GM21423 (cell line): ENCODE measurements around the gene UAP1L1.
A peak's percentile ranks its signal among the peaks of the same experiment; 100 is the strongest.
"Not testable (repeated sequence)": the region's sequence is repeated elsewhere in the genome, so short reads cannot be mapped to it uniquely, and the experiment has no call there.

Experiments
- ATAC-seq: cut with Tn5 transposase; IDR thresholded peaks from one replicate; pipeline ENCODE4 v1.9.1; 2021; ENCODE audit warnings: mild to moderate bottlenecking, moderate library complexity; ENCODE audit not compliant: unreplicated experiment

Gene UAP1L1, protein sequence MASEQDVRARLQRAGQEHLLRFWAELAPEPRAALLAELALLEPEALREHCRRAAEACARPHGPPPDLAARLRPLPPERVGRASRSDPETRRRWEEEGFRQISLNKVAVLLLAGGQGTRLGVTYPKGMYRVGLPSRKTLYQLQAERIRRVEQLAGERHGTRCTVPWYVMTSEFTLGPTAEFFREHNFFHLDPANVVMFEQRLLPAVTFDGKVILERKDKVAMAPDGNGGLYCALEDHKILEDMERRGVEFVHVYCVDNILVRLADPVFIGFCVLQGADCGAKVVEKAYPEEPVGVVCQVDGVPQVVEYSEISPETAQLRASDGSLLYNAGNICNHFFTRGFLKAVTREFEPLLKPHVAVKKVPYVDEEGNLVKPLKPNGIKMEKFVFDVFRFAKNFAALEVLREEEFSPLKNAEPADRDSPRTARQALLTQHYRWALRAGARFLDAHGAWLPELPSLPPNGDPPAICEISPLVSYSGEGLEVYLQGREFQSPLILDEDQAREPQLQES

DNA sequence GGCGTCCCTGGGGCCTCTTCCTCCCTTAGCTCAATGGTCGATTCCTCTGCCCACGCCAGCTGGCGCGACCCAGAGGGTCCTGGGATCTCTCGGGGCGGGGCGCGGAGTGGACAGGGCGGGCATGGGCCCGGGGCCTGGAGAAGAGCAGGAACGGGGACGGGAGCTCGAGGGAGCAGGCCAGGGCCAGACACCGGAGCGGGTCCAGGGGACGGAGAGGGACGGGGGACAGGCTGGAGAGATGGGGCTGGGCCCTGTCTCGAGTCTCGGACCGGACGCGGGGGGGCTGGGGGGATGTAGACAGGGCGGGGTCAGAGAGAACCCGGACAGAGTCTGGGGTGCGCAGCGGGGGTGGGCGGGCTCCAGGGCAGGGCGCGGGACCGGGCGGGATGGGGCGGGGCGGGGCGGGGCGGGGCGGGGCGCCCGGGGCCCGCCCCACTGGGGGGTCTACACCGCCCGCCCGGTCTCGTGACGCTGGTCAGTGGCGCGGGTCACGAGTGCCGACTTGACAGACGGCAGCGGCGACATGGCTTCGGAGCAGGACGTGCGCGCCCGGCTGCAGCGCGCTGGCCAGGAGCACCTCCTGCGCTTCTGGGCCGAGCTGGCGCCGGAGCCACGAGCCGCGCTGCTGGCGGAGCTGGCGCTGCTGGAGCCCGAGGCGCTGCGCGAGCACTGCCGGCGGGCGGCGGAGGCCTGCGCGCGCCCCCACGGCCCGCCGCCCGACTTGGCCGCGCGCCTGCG is at the start of gene UAP1L1:
TSS of gene UAP1L1 (plus strand) at position 508 of the 738 bp plus-strand sequence. CDS start at position 524, 16 bp downstream.
- ATAC-seq, result peak; percentile 42

DNA sequence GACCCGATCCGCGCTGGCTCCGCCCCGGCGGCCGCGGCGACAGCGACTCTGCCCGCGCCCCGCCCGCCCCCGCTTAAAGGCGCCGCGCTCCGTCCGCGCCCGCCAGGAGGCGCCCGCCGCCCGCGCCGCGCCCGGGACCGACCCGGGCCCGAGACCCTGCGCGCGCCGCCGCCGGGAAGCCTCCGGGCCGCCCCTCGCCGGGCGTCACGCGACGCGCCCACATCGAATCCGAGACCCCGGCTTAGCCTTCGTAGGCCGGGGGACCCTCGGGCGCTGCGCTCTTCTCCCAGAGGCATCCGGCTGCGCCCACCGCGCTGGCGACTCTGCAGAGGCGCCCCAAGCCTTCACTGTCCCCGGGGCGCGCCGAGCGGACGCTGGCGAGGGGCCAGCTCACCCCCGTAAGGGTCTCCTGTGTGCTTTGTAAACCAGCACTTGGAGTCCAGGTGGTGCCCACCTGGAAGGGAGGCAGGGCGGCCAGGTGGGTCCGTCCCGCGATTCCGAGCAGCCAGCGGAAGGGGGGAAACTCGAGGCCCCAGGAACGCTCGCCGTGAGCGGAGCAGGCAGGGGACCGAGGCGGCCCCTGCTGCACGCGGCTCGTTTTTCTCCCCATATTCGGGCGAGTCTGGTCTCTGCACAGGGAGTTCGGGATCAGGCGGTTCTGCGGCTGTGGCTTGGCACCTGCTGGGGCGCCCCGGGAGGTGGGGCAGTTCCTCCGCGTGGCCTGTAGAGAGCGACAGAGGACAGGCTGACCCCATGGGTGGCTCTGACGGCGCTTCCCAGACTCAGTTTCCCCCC is 48.9 kb upstream of the UAP1L1 start:
- no peak for ATAC-seq

DNA sequence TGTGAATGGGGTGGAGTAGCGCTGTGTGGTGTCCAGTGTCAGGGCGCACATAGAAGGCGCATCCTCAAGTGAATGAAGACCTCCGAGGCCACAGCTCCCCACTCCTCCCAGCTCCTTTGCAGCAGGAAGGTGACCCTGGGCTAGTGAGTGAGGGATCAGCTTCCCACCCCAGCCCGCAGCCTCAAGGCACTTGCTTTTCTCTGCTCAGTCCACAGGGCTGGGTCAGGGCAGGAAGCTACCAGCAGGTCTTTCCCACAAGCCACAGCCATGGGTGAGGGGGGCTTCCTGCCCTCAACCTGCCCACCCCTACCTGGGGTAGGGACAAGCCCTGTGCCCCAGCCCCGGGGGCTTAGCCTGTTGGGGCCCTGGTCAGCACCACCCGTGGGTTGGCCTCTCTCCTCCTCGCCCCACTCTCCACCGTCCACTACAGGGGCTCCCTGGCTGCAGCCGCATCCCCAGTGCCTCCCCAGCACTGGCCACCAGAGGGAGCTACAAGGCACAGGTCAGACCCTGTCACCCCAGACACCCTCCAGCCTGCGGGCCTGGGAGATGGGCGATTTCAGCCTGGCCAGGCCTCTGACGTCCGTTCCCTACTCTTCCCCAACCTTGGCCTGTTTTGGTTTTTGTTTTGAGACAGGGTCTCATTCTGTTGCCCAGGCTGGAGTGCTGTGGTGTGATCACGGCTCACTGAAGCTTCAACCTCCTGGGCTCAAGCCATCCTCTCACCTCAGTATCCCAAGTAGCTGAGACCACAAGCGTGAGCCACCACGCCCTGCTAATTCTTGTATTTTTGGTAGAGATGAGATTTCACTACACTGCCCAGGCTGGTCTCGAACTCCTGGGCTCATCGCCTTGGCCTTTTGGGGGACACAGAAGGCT is 48.0 kb upstream of the UAP1L1 start:
- no peak for ATAC-seq

DNA sequence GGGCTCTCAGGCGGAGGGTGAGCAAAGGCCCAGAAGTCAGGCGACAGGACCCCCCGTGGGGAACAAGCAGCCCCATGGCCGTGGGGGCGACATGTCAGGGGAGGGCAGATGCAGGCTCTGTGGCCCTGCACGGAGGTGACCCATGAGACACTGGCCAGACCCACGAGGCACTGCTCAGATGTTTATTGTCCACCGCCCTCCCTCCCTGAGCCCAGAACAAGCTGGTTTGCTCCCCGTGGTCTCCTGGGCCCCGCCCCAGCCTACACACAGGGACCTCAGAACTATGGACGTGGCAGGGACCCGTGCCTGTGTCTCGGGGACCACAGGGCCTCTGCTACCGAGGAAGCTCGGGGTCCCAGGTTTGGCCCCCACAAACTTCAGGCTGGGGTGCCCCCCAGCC is 47.3 kb upstream of the UAP1L1 start:
- no peak for ATAC-seq

DNA sequence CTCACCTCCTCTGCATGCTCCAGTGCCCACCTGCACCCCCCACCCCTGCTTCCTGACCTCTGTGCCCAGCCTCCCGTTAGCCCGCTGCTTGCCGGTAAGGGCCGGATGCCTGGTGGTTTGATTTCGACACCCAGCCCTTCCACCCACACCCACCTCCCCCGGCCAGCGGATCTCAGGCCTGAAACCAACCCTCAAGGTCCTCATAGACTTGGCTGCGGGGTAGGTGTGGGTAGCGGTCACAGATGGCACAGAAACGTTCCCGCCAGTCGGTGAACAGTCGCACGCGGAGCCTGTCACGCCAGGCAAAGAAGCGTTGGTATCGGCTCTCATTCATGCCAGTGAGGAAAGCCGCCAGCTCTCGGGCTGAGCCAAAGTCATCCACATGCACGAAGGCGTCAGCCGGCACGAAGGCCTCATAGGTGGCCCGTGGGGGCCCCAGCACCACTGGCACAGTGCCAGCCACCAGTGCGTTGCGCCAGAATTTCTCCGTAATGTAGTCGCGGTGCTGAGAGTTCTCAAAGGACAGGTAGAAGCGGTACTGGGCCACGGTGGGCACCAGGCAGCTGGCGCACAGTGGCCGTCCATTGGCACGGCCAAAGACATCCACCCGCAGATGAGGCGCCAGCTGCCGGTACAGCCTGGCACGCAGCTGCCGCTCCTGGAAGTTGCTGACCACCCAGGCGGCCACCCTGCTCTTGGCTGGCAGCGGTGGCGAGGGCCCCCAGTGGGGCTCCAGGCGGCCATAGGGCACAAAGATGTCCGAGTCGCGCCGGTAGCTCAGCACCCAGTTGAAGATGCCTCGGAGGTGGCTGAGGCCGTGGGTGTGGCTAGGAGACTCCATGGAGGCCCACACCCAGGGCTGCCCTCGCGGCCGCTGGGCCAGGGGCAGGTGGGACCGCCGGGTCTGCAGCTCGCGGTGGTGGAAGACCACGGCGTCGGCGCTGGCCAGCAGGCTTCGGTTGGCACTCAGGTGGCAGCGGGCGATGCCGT is 46.5 kb upstream of the UAP1L1 start:
- ATAC-seq, result no peak

DNA sequence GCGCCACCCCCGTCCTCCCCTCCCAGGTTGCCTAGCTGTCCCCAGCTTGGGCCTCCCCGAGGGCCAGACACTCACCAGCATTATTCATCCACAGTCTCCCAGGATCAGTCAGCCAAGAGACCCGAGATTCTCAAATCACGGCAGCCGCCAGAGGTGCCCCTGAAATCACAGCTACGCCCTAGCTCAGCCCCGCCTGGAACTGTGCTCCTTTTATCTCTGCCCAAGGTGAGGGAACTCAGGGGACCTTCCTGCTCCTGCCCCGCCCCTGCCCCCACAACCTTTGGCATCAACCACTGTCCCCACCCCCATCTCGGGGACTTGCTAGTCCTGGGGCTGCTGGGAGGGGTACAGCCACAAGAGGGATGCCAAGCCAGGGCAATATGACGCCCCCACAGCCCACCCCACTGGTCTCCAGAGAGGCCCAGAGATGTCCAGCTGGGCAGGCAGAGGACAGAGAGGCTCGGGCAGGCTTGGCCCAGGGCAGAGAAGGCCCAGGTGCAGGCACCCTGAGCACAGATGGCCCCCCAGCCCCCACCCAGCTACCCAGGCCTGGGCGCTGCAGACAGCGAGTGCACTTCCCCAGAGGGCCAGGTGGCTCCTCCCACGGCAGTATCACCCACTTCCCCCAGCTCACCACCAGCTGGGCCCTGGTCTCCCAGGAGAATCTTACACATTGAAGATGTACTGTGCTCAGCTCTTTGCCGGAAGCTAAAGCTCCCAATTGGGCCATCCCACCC is 45.2 kb upstream of the UAP1L1 start, which contains the start of gene FUT7:
TSS of gene FUT7 (minus strand) at position 185 of the 737 bp plus-strand sequence. CDS start at position 88, 97 bp downstream.
- no peak for ATAC-seq

DNA sequence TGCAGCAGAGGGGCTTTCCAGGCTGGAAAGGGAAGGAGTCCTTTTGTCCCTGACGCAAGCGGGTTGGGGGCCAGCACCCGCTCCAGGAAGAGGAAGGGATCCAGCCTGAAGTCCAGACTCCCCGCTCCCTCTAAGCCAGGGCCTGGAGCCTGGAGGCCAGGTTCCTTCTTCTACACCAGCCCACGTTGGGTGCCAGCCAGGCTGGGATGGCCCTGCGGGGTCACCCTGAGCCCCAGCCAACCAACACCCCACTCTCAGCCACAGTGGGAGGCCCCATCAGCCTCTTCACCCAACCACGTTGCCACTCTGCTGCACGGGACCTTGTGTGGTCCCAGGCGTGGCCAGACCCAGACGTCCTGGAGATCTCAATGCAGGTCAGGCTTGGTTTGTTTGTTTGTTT is 44.5 kb upstream of the UAP1L1 start:
- no peak for ATAC-seq

DNA sequence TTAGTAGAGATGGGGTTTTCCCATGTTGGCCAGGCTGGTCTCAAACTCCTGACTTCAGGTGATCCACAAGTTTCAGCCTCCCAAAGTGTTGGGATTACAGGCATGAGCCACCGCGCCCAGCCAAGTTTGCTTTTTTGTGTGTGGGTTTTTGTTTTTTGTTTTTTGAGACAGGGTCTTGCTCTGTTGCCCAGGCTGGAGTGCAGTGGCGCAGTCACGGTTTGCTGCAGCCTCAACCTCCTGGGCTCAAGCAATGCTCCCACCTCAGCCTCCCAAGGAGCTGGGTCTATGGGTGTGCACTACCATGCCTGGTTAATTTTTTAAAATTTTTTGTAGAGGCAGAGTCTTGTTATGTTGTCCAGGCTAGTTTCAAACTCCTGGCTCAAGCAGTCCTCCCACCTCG is 43.8 kb upstream of the UAP1L1 start:
- ATAC-seq, result not testable (repeated sequence)

DNA sequence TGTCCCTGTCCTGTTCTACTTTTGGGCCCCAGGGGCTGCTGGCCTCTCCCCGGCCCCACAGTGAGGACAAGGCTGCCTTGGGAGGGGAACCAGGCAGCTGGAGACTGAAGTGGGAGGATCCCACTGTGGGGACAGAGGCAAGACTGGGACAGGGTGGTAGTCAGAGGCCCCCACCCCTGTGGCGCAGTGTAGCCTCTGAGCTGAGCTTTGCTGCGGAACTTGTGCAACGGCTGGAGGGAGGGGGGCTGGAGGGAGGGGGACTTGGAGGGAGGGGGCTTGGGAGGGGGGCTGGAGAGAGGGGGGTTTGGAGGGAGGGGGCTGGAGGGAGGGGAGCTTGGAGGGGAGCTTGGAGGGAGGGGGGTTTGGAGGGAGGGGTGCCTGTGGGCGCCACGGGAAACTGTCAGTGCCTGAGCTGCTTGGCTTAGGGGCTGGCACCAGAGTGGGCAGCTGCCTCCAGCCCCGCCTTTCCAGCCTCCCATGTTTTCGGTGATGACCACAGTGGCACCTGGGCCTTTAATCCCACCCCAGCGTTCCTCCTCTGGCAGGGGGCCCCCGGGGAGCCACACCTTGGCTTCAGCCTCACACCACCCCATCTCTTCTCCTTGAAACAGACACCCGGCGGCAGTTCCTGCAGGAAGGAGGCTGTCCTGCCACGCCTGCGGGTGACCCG is 43.1 kb upstream of the UAP1L1 start:
- peak; percentile 4 for ATAC-seq

DNA sequence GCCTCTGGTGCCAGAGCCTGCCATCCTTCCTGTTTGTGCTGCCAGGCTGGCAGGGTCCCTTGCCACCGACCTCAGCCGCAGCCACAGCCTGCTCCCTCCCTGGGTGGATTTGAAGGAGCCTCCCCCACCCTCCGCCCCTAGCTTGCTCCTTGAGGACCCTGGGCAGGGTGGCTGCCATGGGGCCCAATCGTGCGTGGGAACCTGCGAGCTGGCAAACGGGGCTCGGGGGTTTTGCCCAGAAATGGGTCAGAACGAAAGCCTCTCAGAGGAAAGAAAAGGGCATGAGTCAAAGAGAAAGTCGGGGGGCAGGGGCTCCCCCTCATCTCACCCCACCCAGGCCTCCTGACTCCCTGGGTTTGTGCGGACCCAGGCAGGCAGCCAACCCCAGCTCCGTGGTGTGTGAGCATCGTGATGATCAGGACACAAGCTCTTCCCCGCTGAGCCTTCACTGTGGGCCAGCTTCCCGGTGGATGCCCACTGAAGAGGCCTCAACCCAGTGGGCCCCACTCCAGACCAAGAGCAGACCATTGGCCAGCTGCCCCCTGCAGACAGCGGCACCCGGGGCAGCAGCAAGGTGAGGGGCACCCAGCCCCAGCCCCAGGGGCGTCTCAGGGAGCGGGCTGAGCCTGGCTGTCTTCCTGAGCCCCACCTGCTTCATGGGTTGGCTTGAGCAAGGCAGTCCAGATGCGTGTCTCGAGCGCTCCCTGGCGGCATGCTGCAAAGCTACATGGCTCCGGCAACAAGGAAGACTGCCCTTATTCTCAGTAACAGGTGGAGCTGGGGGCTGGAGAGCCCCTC is 42.4 kb upstream of the UAP1L1 start:
- peak; percentile 50 for ATAC-seq

DNA sequence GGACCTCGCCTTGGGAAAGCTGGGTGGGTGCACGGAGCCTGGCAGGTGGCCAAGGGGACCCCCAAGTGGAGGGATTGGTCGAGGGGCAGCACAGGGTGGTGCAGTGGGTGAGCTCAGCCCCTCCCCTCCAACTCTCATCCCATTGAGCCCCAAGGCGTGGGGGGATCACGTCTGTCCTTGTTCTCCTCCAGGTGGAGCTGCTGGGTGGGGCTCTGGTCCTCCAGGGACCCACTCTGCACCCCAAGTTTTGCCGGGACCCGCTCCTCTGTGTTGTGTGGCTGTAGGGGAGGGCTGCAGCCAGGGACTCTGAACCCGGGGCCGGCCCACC is 41.8 kb upstream of the UAP1L1 start:
- no peak for ATAC-seq

DNA sequence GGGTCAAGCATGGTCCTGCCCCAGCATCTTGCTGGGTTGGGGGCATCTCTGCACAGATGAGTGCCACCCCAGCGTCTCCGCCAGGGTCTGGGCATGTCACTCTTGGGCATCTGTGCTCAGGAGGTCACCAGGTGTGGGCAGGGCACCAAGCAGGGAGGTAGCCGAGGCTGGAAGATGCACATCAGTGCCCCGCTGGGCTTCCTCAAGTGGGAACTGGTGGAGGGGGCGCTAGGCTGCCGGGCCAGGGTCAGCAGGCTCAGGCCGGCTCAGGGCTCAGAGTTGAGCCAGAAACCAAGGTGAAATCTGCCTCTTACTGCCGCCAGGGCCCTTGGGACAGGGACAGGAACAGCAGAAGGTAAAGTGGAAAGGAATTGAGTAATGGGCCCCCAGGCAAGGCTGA is 41.4 kb upstream of the UAP1L1 start:
- ATAC-seq, result no peak

DNA sequence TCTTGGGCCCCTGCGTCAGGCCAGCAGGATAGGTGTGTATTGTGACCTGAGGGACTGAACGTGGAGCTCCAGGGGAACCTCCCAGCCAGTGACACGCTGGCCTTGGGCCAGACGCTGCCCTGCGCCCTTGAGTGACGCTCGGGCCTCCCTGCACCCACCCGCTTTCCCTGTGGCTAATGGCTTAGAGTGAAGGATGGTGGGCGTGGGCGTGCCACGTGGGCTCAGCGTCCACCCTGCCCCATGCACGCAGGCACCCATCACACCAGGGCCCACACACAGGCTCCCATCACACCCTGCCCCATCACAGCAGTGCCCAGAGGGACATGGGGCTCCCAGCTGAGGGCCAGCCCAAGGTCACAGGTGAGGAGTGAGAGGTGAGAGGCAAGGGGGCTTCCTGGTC is 40.3 kb upstream of the UAP1L1 start:
- ATAC-seq, result no peak

DNA sequence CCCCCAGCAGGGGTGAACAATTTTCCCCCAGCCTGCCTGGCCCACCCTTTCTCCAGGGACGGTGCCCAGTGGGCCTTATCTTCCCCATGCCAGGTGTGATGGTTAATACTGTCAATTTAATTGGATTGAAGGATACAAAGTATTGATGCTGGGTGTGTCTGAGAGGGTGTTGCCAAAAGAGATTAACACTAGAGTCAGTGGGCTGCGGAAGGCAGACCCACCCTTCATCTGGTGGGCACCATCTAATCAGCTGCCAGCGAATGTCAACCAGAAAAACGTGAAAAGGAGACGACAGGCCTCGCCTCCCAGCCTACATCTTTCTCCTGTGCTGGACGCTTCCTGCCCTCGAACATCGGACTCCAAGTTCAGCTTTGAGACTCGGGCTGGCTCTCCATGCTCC is 39.8 kb upstream of the UAP1L1 start:
- no peak for ATAC-seq

DNA sequence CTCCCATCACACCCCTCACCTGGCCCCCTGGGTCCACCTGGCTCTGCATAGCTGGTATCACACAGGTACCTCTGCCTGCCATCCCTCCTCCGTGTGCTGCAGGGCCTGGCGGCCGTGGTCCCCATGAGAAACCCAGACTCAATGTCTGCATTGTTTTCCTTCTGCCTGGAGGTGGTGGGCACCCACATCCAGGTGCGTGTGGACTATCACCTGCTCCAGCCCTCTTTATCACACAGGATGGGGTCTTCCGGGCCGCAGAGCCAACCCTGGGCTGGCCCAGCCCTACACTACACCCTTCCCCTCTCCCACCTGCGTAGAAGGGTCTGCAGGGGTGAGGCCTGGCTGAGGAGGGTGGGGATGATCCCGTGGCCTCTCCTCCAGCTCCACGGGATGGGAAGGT is 38.4 kb upstream of the UAP1L1 start:
- ATAC-seq, result no peak

DNA sequence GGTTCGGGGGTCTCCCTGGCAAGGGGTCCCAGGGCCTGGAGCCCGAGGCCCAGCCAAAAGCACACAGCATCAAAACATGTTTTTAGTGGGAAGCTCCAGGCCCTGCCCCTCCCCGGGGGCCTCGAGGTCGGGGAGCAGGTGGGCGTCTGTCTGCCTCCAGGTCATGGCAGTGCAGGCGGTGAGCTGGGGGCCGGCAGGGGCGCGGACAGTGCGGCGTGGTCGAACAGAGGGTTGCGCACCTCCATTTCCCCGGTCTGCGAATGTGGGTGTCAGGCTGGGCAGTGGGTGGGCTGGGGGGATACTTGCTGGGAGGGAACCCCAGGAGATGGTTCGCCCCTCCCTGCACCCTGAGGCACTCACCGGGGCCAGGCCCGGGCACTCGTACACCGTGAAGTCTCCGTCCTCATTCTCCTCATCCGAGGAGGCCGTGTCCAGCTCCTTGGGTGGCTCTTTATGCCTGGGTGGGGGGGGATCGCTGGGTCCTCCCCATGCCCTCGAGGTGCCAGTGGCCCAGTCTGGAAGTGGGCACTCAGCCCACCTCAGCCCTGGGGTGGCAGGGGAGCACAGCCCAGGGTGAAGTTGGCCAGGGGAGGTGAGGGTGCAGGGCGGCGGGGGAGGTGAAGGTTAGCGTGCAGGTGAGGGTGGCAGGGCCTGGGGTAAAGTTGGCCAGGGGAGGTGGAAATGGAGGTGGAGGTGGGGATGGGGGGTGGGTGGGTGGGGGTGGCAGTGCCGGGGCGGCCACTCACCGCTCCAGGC is 37.5 kb upstream of the UAP1L1 start:
- no peak for ATAC-seq
